Mesenchymal stem cell (in vitro differentiated cells and primary cell): Measurements from ENCODE around the gene SLC25A30.

ENCODE experiments used
- DNase-seq: peaks from one replicate; pipeline ENCODE4 v3.0.0-alpha.2; 2013
- H2AFZ ChIP-seq: one replicate; pipeline ENCODE4 v1.6.1; 2013; ENCODE audit warnings: low read depth, mild to moderate bottlenecking, control low read depth, inconsistent platforms, low read length, moderate library complexity
- H2AK5ac ChIP-seq: 2 replicates; pipeline ENCODE4 v1.6.1; 2013; ENCODE audit warnings: low read length, moderate library complexity, mild to moderate bottlenecking, inconsistent platforms; ENCODE audit not compliant: severe bottlenecking
- H2BK120ac ChIP-seq: one replicate; pipeline ENCODE4 v1.6.1; 2013; ENCODE audit warnings: low read depth, mild to moderate bottlenecking, inconsistent platforms, low read length, moderate library complexity
- H2BK12ac ChIP-seq, 2 experiments: one replicate each; pipeline ENCODE4 v1.6.1; 2013; ENCODE audit warnings: inconsistent platforms in 2 of 2, low read length in 2 of 2, mild to moderate bottlenecking in 2 of 2, moderate library complexity in 2 of 2, control low read depth in 1 of 2
- H2BK15ac ChIP-seq: one replicate; pipeline ENCODE4 v1.6.1; 2013; ENCODE audit warnings: mild to moderate bottlenecking, low read depth, inconsistent platforms; ENCODE audit not compliant: poor library complexity, severe bottlenecking
- H2BK5ac ChIP-seq: 2 replicates; pipeline ENCODE4 v1.6.1; 2013; ENCODE audit warnings: low read depth, mild to moderate bottlenecking, low read length, control low read depth, inconsistent platforms; ENCODE audit not compliant: poor library complexity, severe bottlenecking
- H3K14ac ChIP-seq, 2 experiments: one replicate each; pipeline ENCODE4 v1.6.1; 2013; ENCODE audit warnings: inconsistent platforms in 2 of 2, low read length in 2 of 2, control low read depth in 1 of 2, mild to moderate bottlenecking in 1 of 2, moderate library complexity in 1 of 2
- H3K18ac ChIP-seq, 2 experiments: one replicate each; pipeline ENCODE4 v1.6.1; 2013; ENCODE audit warnings: inconsistent platforms in 2 of 2, low read length in 2 of 2, control low read depth in 1 of 2, low read depth in 1 of 2, mild to moderate bottlenecking in 1 of 2
- H3K23ac ChIP-seq, 2 experiments: one replicate each; pipeline ENCODE4 v1.6.1; 2013; ENCODE audit warnings: inconsistent platforms in 2 of 2, low read length in 2 of 2, mild to moderate bottlenecking in 2 of 2, moderate library complexity in 2 of 2, control low read depth in 1 of 2
- H3K27ac ChIP-seq: 2 replicates; pipeline ENCODE4 v1.5.1; 2013; ENCODE audit warnings: mild to moderate bottlenecking, moderate library complexity, low read length, control low read depth, inconsistent platforms; ENCODE audit not compliant: poor library complexity, severe bottlenecking
- H3K27me3 ChIP-seq, 2 experiments: 2 replicates each; pipeline versions ENCODE4 v1.6.1 to v1.7.0; 2013; ENCODE audit warnings: low read length in 2 of 2, mild to moderate bottlenecking in 2 of 2, moderate library complexity in 2 of 2, control low read depth in 1 of 2, inconsistent platforms in 1 of 2; ENCODE audit not compliant: control insufficient read depth in 1 of 2, insufficient read depth in 1 of 2
- H3K36me3 ChIP-seq, 2 experiments: 2 replicates each; pipeline versions ENCODE4 v1.6.1 to v1.7.0; 2013; ENCODE audit warnings: low read length in 2 of 2, control low read depth in 1 of 2, inconsistent platforms in 1 of 2, low read depth in 1 of 2, mild to moderate bottlenecking in 1 of 2; ENCODE audit not compliant: insufficient read depth in 2 of 2, control insufficient read depth in 1 of 2
- H3K4ac ChIP-seq, 2 experiments: one replicate each; pipeline ENCODE4 v1.6.1; 2013; ENCODE audit warnings: inconsistent platforms in 2 of 2, low read length in 2 of 2, mild to moderate bottlenecking in 2 of 2, moderate library complexity in 2 of 2, control low read depth in 1 of 2, low read depth in 1 of 2
- H3K4me1 ChIP-seq: 2 replicates; pipeline ENCODE4 v1.6.1; 2013; ENCODE audit warnings: low read depth, low read length, control low read depth; ENCODE audit not compliant: control insufficient read depth, insufficient read depth
- H3K4me2 ChIP-seq: 2 replicates; pipeline ENCODE4 v1.6.1; 2013; ENCODE audit warnings: low read length, mild to moderate bottlenecking, inconsistent platforms; ENCODE audit not compliant: poor library complexity, severe bottlenecking
- H3K4me3 ChIP-seq, 2 experiments: 2 replicates each; pipeline versions ENCODE4 v1.5.1 to v1.7.0; 2013; ENCODE audit warnings: low read length in 2 of 2, mild to moderate bottlenecking in 2 of 2, control low read depth in 1 of 2, low read depth in 1 of 2; ENCODE audit not compliant: insufficient read depth in 1 of 2
- H3K79me1 ChIP-seq: replicated peaks from 2 replicates; pipeline ENCODE4 v1.6.1; 2013; ENCODE audit warnings: mild to moderate bottlenecking, control low read depth, low read length, inconsistent platforms; ENCODE audit not compliant: poor library complexity, severe bottlenecking
- H3K9ac ChIP-seq: 2 replicates; pipeline ENCODE4 v1.7.0; 2013; ENCODE audit warnings: mild to moderate bottlenecking, low read length, moderate library complexity
- H3K9me3 ChIP-seq: 2 replicates; pipeline ENCODE4 v1.7.0; 2013; ENCODE audit warnings: mild to moderate bottlenecking, low read length; ENCODE audit not compliant: control insufficient read depth
- H4K8ac ChIP-seq: one replicate; pipeline ENCODE4 v1.6.1; 2013; ENCODE audit warnings: inconsistent platforms, mild to moderate bottlenecking, low read length, moderate library complexity
- H4K91ac ChIP-seq: one replicate; pipeline ENCODE4 v1.6.1; 2013; ENCODE audit warnings: mild to moderate bottlenecking, low read length, inconsistent platforms
- WGBS: methylation state at CpG from one replicate; pipeline ENCODE4 v1.1.7; 2013; ENCODE audit warnings: mixed read lengths; 5-methylcytosine and 5-hydroxymethylcytosine counted together

Gene SLC25A30

DNA sequence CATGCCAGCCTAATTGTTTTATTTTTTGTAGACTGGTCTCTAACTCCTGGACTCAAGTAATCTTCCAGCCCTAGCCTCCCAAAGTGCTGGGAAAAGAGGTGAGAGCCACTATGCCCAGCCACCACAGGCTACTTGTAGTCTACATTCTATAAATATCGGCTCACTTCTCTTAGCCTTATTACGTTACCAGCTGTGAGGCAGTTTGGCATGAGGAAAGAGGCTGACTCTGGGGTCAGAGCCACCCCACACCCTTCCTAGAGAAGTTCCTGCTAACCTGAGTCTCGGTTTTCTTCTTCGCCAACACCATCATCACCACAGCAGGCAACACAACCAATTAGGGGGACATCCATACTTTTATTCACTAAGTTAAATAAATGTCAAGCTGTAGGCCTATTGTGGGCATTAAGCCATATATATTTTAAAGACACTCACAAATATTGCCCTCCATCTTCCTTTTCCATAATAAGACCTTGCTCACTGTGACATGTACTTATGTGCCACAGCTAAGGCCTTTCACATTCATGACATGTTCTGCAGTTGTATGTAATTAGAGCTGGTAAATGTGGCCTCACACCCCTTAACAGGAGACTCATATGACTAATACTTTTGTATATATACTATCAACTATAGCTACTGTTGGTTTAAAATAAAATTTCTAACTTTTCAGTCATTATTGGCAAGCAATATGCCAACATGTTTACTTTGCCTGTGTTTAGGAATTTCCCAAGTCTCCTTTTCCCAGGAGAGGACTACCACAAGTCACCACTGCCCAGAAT is 5.7 kb downstream of the SLC25A30 start:
- peak overlapping the region; percentile 86 for H3K27ac ChIP-seq

DNA sequence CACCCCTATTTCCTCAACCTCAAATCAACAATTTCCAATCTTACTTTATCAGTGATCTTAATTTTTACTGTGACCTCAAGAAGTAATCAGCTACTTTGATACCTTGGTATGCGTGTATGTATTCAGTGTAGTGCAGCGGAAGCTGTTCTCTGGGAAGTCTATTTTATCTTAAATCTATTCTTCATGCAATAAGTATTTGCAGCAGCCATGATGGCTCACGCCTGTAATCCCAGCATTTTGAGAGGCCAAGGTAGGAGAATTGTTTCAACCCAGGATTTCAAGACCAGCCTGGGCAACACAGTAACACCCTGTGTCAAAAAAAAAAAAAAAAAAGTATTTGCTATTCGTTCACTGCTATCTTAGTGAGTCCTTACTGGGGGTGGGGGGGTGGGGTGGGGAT is 6.5 kb downstream of the SLC25A30 start:
- Histone ChIP-seq H2BK5ac (no peak overlapping the region), H3K79me1 (peaks cover 24% of the 10 kb centered on the region), H3K4ac (no peak overlapping the region), H3K18ac (no peak overlapping the region), H3K9ac (no peak overlapping the region), H2BK12ac (no peak overlapping the region), H3K36me3 (peaks cover 22 to 32% of the 10 kb centered on the region in 2 experiments), H3K9me3 (no peaks in the 10 kb centered on the region), H3K4me2 (no peak overlapping the region), H4K91ac (no peak overlapping the region), H3K23ac (no peak overlapping the region), H2BK15ac (no peak overlapping the region), H2AFZ (no peak overlapping the region), H2BK120ac (no peak overlapping the region), H3K27ac (peak overlapping the region; percentile 20), H4K8ac (no peak overlapping the region), H3K4me1 (peaks cover 14% of the 10 kb centered on the region), H2AK5ac (no peak overlapping the region), H3K14ac (no peak overlapping the region), H3K27me3 (no peaks in the 10 kb centered on the region), H3K4me3 (no peak overlapping the region)
- DNase-seq = no peak
- WGBS = 81% methylated on average over 2 of the region's 4 CpGs

More for the DNA sequence above, 5.7 kb downstream of the SLC25A30 start:
- no peaks in the 10 kb centered on the region for H3K27me3 ChIP-seq
- H2BK12ac ChIP-seq = no peak overlapping the region
- peaks cover 14% of the 10 kb centered on the region for H3K4me1 ChIP-seq
- no peak overlapping the region for H3K9ac ChIP-seq
- H3K36me3 ChIP-seq = peaks cover 15 to 26% of the 10 kb centered on the region in 2 experiments
- peak overlapping the region in 1 of 2 experiments; percentile 58 for H3K4ac ChIP-seq
- DNase-seq = peak; percentile 56
- H2BK120ac ChIP-seq = no peak overlapping the region
- peak overlapping the region in 1 of 2 experiments; percentile 28 for H3K18ac ChIP-seq
- H3K9me3 ChIP-seq = no peaks in the 10 kb centered on the region
- no peak overlapping the region for H3K23ac ChIP-seq
- WGBS = 99% methylated on average over 4 of the region's 4 CpGs
- H4K8ac ChIP-seq = no peak overlapping the region
- H2AFZ ChIP-seq = no peak overlapping the region
- H2BK5ac ChIP-seq = no peak overlapping the region
- H3K14ac ChIP-seq = peak overlapping the region in 1 of 2 experiments; percentile 40
- H3K4me3 ChIP-seq = no peak overlapping the region
- H2BK15ac ChIP-seq = no peak overlapping the region
- H4K91ac ChIP-seq = no peak overlapping the region
- H2AK5ac ChIP-seq = peak overlapping the region; percentile 94
- peaks cover 18% of the 10 kb centered on the region for H3K79me1 ChIP-seq
- no peak overlapping the region for H3K4me2 ChIP-seq

DNA sequence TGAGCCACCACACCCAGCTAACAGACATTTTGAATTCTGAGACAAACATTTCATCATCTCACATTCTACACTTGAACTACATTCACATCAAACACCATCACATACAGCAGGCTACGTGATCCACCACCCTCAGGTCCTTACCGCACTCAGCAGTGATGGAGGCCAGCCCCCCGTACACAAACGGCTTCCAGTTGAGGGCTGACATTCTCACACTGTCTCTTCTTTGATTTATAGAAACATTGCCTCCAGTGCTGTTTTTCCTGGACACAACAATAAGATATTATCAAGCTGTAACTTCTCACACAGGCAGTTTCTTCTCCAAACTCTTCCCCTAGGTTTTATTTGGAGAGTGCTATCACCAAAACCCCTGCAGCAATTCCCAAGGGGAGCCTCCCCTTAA is 7.0 kb downstream of the SLC25A30 start:
- H3K4ac ChIP-seq = no peak overlapping the region
- peaks cover 24 to 36% of the 10 kb centered on the region in 2 experiments for H3K36me3 ChIP-seq
- H3K27me3 ChIP-seq = no peaks in the 10 kb centered on the region
- H4K8ac ChIP-seq = no peak overlapping the region
- WGBS = 62% methylated on average over 4 of the region's 4 CpGs
- H3K18ac ChIP-seq = no peak overlapping the region
- H2BK15ac ChIP-seq = no peak overlapping the region
- no peak overlapping the region for H3K27ac ChIP-seq
- H2AFZ ChIP-seq = no peak overlapping the region
- DNase-seq = no peak
- no peak overlapping the region for H2BK12ac ChIP-seq
- H3K9ac ChIP-seq = no peak overlapping the region
- H2AK5ac ChIP-seq = no peak overlapping the region
- H2BK120ac ChIP-seq = no peak overlapping the region
- H2BK5ac ChIP-seq = no peak overlapping the region
- H3K4me3 ChIP-seq = no peak overlapping the region
- no peak overlapping the region for H3K4me2 ChIP-seq
- H4K91ac ChIP-seq = no peak overlapping the region
- H3K79me1 ChIP-seq = peaks cover 25% of the 10 kb centered on the region
- H3K23ac ChIP-seq = no peak overlapping the region
- no peak overlapping the region for H3K14ac ChIP-seq
- H3K4me1 ChIP-seq = peaks cover 11% of the 10 kb centered on the region
- no peaks in the 10 kb centered on the region for H3K9me3 ChIP-seq

DNA sequence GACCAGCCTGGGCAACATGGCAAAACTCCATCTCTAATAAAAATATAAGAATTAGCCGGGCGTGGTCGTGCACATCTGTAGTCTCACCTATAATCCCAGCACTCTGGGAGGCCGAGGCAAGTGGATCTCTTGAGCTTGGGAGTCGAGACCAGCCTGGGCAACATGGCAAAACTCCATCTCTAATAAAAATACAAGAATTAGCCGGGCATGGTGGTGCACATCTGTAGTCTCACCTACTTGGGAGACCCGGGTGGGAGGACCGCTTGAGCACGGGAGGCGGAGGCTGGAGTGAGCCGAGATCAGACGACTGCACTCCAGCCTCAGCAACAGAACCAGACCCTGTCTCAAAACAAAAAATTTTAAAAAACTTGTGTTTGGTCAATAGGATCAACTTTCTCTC is 7.7 kb downstream of the SLC25A30 start:
- DNase-seq = no peak
- no peak overlapping the region for H3K4ac ChIP-seq
- WGBS = 97% methylated on average over 12 of the region's 12 CpGs

More for the DNA sequence above, 7.7 kb downstream of the SLC25A30 start:
- peaks cover 10% of the 10 kb centered on the region for H3K4me1 ChIP-seq
- H4K8ac ChIP-seq = no peak overlapping the region
- no peaks in the 10 kb centered on the region for H3K27me3 ChIP-seq
- peaks cover 29 to 41% of the 10 kb centered on the region in 2 experiments for H3K36me3 ChIP-seq
- H3K4me3 ChIP-seq = no peak overlapping the region
- H3K23ac ChIP-seq = no peak overlapping the region
- no peak overlapping the region for H2AK5ac ChIP-seq
- H3K4me2 ChIP-seq = no peak overlapping the region
- H2BK120ac ChIP-seq = no peak overlapping the region
- no peak overlapping the region for H2BK12ac ChIP-seq
- H3K79me1 ChIP-seq = peaks cover 28% of the 10 kb centered on the region
- H3K9me3 ChIP-seq = no peaks in the 10 kb centered on the region
- no peak overlapping the region for H3K14ac ChIP-seq
- H3K18ac ChIP-seq = no peak overlapping the region
- H3K27ac ChIP-seq = no peak overlapping the region
- H3K9ac ChIP-seq = no peak overlapping the region
- H4K91ac ChIP-seq = no peak overlapping the region
- H2BK5ac ChIP-seq = no peak overlapping the region
- H2BK15ac ChIP-seq = no peak overlapping the region
- H2AFZ ChIP-seq = no peak overlapping the region
